Activated CD4-positive, CD25-positive, alpha-beta regulatory T cell (primary cell): Measurements from ENCODE around the gene MRPL36.
"Not testable (repeated sequence)": the region's sequence is repeated elsewhere in the genome, so short reads cannot be mapped to it uniquely, and the experiment has no call there.

Source experiments
- DNase-seq, 4 experiments: peaks; one replicate each; lab custom pipeline; 2025; lab: John Stamatoyannopoulos, UW

Gene MRPL36

DNA sequence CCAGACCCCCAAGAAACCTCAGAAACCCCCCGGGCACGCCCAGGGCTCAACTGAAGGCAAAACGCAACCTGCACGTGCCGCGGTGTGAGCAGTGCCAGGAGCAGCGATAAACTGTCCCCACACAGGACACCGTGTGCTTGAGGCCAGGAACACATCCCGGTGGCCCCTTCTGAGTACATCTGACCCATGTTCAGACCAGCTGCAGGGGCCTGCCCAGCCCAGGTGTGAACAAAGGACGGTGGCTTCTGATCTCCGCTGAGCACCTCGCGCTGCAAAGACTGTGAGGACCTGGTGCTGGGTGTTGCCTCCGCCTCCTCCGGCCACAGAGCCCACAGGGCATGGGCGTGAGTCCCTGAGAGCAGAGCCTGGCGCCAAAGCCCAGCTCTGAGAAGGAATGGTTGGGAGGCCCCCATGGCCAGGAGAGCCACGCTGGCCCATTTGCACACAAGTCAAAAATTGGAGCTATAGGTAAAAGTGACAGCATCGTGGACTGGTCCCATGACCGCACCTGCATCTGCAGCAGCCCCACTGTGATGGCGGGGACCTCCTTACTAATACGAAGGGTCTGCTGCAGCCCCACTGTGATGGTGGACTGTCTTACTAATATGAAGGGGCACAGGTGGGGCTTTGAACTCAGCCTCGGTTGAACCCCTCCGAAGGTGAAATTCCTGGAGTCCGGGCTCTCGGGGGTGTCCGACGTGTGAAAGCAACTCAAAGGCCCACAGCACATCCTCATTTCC lies 33.0 kb upstream of the MRPL36 start:
- DNase-seq: no peak

DNA sequence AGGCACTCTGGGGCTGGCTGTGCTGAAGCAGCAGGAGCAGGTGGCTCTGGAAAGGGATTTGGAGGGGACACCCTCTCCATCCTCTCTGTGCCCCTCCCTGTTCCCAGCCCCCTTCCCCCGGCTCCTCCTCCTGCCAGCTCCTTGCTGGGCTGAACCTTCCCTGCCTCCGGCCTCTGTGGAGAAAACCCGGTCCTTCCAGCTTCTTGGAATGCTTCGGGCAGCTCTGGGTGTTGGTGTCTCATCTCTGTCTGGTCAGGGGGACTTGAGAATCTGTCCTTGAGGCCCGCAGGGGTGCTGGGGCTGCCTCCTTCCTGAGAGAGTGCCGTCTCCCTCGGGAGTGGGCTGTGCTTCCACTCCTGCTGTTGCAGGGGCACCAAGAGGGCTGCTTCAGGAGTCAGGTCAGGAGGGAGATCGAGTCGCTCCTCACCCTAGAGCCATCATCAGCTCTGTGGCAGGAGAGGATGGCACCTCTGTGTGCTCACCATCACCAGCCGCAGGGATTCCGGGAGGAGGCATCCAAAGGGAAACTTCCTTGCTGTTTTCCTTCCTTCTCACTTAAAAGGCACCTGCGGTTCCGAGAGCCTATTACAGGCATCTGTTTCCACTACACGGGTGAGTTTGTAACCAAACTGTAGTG lies 32.2 kb upstream of the MRPL36 start:
- no peak for DNase-seq

DNA sequence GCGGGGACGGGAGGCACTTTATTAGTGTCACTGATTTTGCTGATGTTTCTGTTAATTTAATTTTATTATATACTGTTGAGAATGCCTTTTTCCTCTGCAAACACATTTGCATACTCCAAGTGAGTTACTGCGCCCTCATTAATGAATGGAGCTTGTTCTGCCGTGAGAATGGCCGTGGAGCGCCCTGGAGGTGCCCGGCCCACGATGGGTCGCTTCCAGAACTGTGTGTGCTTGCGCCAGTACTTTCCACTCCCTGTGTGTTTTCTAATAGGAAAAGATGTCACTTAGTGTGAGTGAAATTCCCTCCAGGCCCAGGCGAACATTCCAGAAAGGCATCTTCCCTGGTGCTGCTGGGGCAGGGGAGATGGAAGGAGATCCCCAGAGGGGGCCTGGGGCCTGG lies 31.6 kb upstream of the MRPL36 start:
- no peak for DNase-seq

DNA sequence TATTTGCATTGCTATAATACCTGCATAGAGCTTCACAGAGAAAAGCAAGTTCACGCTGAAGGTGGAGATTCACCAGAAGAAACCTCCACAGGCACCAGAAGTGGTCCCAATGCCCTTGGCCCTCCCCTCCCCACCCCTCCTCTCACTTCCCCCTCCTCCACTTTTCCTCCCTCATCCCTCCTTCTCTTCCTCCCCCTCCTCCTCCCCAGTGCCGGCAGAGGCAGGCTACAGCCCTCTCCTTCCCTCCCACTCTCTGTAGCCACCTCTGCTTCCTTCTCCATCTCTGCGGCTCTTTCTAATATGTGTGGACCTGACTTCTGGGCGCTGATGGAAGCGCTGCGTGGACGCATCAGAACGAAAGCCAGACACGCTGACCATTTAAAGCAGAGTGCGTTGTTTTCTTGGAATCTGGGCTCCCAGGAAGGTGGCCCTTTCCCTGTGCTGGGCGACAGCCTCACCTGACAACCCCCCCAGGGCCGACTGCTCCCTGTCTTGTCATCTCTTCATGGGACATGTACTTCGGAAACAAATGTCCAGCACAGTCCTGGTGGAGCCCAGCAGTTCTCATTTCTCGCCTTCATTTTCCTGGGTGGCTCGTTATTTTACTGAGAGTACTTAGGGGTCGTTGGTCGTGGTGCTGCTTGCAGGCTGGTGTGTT lies 31.1 kb upstream of the MRPL36 start:
- no peak for DNase-seq

DNA sequence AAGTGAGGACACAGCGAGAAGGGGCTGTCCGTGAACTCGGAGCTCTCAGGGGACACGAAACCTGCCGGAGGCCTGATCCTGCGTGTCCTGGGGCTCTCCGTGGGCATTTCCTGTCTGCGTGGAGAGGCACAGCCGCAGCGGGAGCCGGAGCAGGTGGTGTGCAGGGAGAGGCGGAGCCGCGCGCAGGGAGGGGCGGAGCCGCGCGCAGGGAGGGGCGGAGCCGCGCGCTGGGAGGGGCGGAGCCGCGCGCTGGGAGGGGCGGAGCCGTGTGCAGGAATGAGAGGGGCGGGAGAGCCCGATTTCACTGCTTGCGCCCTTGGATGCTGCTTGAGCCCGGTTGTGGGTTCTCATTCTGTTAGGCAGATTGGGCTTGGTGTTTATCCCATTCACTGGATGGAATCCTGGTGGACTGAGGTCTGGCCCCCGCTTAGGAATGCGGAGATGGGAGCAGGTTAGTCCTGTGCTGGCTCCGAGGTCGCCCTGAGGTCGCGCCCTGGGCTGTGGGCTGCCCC lies 28.3 kb upstream of the MRPL36 start:
- peak in 1 of 4 experiments; percentile 10 for DNase-seq

DNA sequence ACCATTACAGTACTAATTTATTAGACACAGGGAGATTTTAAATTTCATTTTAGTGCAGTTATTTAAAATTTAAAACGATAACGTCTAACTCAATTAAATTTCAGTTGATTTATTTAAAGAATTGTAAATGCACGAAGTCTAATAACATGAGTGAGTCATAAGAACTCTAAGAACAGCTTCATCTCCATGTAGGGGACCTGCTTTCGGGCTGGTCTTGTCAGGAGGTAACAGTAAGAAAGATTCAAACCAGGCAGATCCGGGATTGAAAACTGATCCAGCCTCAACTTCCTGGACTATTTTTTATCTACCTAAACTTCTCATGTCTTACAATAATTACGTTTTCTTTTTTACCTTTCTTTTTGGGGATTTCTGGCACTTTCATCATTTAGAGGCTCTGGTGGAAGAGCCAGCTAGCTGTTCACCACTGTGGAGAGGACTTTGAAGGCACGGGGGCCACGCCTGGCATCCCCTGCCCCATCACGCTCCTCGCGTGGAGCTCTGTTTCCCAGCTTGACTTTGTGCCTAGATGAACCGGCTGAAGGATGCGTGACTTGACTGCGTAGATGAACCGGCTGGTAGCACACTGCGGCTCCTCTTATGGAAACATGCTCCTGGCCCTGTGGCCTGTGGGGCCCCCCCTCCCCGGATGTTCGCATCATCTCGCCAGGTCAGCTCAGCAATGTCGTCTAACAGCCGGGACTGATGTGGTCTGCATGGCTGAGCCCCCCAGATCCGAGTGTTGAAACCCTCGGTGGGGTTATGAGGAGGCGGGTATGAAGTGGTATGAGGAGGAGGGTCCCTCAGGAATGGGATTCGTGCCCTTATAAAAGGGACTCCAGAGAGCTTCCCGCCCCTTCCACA lies 27.6 kb upstream of the MRPL36 start:
- DNase-seq: no peak

DNA sequence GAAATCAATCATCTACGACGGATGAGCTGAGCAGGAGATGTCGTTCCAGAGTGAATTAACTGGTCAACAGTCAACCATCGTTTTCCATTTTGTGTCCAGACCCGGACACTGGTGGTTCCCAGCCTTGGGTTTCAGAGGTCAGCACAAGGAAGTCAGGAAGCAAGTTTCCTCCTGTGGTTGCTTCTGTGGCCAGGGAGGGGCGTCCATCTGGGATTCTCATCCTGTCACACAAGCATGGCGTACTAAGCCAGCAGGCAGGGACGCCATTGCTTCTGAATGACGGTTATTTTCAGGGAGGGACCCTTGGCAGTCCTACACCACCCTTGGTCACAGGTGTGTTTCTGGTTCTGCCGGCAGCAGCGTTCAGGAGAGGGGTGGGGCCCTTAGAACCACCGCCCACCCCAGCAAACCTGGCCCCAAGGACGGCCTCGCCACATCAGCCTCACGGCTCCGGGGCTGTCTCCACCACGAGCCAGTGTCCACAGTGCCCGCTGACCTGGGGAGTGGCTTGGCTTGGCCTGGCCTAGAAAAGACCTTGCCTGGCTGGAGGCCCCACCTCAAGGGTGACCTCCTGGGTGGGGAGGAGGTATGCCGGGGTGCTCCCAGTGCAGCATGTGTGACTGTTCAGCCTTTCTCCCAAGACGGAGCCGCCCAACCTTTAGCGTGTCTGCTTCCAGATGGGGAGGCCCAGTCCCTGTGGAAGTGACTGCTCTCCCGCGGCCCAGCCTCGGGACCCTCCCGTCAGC lies 26.8 kb upstream of the MRPL36 start:
- no peak for DNase-seq

DNA sequence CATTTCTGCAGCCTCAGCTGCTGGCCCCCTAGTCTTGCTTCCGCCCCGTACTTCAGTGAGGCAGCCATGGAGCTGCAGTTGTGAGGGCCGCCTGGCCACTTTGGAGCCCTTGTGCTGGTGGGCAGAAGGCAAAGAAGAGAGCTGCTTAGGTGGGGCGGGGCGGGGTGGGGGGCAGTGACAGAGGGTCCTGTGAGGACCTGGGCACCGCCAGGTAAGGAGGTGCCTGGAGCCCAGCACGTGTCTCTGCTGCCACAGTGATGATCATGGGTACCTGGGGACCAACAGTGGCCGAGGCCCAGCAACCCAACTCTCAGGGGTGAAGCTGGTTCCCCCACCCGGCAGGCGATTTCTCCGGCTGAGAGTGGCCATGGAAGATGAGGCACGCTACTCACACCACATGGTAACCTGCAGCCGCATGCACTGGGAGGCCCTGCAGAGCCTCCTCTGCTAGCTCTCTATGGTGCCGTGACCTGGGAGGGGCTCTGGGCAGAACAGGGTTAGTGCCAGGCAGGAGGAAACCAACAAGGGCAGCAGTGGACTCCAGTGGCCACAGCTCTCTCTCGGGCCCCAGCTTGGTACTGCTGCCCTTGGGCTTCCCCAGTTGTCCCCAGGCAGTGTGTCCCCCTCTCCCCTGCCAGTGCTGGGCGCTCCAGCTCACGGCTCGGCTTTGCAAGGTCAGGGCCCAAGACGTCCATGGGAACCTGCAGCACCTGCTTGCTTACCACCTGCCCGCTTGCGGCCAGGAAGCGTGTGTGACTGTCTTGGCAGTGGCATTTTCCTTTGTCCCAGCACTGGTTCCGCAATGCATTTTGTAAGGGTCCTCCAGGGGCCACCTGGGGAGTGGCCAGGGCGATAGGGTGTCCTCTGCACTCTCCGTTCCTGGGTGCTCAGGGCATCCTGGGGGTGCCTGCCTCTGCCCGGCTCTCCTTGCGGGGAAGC lies 25.5 kb upstream of the MRPL36 start:
- DNase-seq: no peak

DNA sequence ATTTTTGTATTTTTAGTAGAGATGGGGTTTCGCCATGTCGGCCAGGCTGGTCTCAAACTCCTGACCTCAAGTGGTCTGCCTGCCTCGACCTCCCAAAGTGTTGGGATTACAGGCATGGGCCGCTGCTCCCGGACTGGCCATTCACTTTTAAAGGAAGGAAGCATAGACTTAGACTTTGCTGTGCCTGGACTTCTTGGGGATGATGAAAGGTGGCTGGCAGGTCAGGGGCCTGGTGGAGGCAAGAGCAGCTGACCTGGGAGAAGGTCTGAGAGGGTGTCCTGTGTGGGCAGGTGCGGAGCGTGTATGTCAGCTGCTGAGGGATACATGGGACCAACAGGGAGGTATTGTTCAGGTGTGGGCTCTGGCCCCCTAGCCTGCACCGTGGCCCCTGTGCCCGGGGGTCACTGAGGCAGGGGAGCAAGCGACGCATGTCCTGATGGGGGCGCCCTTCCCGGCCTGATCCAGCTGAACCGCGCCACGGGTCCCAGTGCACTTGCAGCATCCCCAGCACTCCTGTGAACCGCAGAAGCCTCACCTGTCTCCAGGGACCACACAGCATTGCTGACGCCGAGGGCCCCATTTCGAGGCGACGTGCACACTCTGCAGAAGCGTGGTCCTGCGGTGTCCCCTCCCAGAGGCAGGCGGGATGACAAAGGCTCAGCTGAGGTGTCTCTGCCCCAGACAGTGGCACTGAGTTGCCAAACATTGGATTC lies 24.6 kb upstream of the MRPL36 start:
- DNase-seq: no peak

DNA sequence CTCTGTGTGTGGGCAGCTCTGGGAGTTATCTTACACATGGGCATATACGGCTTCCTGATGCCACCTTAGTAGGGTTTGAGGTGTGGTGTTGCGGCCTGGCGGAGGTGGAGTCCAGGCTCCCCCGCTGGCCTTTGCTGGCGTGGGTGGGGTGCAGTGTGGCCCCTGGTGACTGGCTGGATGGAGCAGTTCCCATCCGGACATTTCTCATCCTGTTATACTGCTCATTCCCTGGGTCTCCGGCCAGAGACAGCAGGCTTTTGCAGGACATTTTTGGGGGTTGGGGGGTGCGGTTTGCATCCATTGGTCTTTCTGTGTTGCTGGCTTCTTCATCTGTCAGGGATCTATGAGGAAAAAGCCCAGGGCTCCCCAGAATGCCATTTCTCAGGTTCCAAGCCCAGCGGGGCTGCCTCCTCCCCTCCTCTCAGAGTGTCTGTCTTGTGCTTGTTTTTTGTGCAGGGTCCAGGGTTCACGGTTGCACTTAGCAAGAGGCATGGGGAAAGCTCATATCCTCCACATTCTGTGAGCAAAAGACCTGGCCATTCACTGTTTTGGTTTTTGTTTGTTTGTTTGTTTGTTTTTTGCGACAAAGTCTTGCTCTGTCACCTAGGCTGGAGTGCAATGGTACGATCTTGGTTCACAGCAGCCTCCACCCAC lies 23.9 kb upstream of the MRPL36 start:
- no peak for DNase-seq

DNA sequence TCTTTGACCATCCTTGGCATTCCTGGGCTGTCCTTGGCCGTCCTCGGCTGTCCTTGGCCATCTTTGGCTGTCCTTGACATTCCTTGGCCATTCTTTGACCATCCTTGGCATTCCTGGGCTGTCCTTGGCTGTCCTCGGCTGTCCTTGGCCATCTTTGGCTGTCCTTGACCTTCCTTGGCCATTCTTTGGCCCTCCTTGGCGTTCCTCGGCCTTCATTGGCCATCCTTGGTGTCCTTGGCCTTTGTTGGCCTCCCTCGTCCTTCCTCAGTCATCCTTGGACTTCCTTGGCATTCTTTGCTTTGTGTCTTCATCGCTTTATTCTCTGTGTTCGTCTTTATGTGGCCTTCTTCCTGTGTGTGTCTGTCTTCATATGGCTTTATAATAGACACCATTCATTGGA lies 22.2 kb upstream of the MRPL36 start:
- DNase-seq: no peak

DNA sequence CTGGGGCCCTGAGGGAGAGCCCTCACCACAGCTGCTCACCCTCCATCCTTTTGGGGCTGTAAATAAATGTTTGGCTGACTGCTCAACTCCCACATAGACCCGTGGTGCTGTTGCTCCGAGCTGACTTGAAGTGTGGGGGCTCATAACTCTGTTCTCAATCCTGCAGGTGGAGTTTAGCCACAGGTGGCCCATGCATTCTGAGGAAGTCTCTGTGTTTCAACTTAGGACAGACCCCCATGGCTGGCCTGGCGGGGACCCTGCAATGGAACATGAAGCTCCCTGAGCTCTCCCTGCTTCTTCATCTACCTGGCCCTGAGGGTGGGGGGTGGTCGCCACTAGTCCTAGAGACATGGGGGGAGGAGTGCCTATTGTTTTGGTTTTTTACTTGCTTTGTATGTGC lies 21.3 kb upstream of the MRPL36 start:
- no peak for DNase-seq

DNA sequence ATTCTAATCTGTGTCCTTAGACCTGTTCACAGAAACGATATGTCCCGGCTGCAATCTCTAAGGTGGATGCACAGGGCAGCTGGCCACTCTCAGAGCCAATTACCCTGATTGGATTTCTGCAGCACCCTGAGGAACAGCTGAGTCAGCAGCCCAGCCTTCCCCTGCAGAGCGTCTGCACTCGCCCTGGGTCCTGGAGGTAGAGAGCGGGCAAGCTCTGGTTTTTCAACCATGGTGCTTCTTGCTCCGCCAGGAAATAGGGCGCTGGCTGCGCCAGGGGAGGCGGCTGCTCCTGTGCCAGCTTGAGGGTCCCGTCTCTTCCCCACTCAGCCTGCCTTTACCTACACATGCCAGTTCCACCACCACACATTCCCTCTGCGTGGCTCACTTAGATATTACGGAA lies 20.7 kb upstream of the MRPL36 start:
- DNase-seq: no peak

DNA sequence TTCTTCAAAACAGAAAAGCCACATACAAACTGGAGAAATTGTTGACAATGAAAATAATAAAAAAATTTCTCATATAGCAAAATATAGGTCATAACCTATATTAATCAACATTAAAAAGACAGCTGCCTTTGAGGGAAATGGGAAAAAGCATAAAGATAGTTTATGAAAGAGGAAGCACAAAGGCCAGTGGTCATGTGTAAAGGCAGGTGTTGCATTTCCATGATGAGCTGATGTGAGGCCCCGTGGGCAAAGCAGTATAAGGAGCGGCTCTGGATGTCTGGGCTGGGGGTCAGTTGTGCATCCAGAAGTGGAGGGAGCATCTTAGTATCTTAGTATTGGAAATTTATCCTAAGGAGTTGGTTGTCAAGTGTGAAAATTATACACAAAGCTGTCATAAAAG lies 19.8 kb upstream of the MRPL36 start:
- no peak for DNase-seq

DNA sequence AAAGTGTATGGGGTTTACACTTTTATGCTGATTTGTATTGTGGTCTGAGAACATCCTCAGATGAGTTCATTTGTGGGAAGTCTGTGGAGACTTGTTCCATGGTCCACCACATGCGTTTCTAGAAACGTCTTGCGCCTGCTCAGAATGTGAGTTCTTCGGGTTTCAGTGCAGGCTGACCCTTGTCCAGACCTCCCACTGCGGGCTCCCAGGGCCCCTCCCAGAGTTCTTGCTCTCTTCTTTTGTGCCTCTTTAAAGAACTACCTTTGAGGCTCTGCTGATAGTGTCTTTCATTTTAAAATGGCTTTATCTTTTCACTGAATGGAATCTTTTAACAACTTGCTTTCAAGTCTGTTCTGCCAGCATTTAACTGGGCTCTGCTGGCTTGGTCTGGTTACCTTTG lies 19.1 kb upstream of the MRPL36 start:
- no peak for DNase-seq

DNA sequence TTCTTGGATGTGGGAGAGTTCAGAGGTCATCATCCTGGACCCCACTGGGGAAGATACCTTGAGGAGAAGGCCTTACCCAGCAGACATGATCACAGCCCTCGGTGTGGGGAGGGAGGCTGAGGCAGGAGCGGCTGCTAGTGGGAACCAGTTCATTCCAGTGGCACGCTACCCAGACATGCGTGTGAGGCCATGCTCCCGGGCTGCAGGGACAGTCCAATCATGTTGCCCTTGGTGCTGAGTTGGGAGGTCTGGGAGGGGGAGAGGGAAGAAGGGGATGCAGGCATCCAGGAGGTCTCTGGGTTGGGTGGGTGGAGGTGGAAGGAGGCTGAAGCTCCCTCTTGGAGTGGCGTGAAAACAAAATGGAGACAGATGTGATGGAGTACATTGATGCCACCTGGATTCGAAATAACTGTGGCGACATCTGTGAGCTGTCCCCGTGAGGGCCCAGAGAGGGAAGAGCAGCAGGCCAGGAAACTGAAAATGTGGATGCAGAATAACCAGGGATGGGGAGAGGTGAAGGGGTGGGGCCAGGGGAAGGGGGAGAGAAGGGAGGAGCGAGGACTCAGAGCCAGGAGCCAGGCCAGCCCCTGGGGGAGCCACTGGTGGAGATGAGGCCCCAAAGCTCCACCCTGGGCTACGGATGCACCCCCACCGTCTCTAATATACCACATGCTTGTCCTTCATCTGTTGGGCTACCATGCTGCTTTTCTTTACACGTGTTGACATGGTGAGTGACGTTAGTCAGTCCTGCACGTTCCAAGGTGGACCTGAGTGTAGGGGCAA lies 17.8 kb upstream of the MRPL36 start:
- DNase-seq: no peak

DNA sequence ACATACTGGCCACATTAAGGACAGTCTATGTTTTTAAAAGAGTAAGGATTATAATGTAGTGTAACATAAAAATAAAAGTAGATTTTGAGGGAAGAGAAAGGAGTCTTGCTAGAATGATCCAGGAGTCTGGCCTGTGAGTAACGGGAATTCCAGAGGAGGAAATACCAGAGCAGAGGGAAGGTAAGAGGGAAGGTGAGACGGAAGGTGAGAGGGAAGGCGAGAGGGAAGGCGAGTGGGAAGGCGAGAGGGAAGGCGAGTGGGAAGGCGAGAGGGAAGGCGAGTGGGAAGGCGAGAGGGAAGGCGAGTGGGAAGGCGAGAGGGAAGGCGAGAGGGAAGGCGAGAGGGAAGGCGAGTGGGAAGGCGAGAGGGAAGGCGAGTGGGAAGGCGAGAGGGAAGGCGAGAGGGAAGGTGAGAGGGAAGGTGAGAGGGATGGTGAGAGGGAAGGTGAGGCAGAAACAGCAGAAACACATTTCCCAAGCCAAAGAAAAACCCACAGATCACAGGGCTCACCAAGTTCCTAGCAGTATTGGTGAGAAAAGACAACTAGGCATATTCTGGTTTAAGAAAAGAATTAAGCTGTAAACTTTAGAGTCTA lies 17.0 kb upstream of the MRPL36 start:
- DNase-seq: not testable (repeated sequence)

DNA sequence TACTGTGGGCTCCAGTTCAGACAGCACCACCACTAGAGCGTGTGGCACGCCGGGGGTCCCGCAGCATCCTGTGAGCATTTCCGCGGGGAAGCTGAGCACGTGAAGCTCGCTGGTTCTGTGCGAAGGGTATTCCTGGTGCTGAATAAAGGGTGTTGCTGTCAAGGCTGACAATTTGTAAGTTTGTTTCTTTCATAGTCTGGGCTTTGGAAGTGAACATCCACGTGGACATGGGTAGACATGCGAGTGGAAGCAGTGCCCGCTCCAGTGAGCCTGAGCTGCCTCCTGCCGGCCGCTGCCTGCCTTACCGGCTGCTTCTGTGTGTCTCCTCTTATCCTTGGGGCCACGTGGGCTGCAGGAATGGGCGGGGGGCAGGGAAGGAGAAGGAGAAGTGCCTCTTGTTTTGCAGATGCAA lies 16.2 kb upstream of the MRPL36 start:
- no peak for DNase-seq
